ENCODE data around the gene TWSG1.
"Not testable (repeated sequence)": the region's sequence is repeated elsewhere in the genome, so short reads cannot be mapped to it uniquely, and the experiment has no call there.

Gene TWSG1

DNA sequence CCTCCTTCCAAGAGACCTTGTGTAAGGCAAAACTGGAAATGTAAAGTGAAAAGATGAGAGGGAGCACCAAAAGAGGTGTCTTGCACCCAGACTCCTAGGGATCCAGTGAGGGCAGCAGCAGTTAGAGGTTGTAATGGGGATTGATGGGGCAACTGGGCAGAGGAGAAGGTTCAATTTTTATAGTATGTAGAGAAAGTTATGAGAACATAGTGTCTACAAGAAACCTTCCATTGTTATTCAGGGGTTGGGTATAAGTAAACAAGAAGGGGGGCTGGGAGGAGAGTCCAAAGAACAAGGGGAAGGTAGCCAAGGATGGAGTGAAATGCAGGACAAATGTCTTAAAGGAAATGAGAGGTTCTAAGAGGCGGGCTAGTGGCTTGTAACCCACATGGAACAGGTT is 89.1 kb downstream of the TWSG1 start:
- DNase-seq (ENCODE audit: low read depth, low spot score), result not testable (repeated sequence)

DNA sequence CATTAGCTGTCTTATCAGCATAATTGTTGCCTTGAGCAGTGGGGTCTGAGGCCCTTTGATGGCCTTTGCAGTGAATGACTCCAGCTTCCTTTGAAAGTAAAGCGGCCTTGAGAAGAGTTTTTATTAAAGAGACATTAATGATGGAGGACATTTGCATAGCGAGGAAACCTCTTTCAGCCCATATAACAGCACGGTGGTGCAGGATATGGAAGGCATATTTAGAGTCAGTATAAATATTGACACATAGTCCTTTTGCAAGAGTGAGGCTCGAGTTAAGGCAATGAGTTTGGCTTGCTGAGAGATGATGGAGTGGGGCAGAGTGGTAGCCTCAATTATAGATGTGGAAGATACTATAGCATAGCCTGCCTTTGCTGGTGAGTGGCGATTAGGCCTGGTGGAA is 89.7 kb downstream of the TWSG1 start:
- not testable (repeated sequence) for DNase-seq (ENCODE audit: low read depth, low spot score)

DNA sequence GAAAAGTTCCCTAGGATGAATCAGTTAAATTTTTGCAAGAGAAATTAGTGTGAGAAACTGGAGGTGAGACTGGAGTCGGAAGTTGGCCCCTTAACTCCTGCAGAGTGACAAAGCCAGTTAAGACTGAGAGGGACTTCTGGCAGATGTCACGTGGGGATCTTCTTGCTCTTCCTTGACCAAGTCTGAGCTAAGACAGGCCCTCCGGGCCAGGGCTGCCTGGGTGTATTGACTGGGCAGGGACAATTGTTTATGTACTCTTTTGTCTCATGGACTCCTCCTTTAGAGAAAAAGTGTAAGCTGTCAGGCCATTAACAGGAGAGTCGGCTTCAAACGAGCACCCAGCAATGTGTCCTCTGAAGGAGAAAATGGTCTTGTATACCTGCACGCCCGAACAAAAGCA is 92.2 kb downstream of the TWSG1 start:
- no peak for DNase-seq (ENCODE audit: low read depth, low spot score)

DNA sequence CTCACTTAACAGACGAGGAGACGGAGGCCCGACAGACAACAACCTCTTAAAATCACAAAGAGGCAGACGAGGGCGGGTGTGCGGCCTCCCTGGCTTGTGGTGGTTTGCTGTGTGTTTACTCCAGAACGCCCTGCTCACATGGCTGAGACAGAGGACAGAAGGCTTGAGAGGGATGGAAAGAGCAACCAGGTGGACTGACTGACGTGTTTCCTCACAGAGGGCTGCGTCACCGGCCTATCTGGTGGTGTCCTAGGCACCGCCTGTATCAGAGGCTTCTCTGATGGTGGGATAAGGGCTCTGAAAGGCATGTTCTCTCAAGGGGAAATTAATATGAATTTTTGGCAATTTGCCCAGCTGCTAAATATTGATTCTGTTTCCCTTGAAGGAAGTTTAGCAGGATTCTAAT is 93.7 kb downstream of the TWSG1 start:
- no peak for DNase-seq (ENCODE audit: low read depth, low spot score)

DNA sequence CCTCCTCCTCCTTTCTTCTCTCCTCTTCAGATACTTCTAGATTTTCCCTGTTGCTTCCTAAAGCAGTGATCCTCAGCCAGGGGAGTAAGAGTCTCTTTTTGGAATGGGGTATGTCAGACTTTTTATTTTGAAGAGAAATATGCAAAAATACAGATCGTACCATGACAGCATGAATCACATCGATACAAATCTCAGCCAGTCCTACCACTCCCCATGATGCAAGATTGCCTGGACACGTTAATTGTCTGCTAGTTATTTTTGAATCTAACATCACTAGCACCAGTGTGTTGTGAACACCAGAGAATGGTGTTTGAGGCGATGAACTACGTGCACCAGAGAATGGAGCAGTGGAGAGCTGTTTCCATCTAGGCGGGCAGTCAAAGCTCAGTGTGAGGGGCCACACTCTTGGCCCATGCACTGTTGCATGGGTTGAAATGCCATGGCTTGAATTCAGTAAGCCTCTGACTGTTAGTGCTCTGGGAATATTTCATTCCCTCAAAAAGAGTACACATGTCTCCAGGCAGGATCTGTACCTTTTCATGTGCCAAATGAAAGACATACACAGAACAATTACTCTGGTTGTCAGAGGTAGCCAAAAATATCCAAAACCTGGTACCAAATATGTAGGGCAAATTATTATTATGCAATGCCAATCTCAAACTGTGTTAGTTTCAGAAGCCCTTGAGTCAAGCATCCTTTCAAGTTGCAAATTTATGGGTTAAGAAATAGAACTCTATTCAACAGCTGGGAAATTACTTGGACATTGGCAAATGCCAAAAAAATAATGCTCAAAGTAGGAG is 94.5 kb downstream of the TWSG1 start:
- DNase-seq (ENCODE audit: low read depth, low spot score), result no peak

DNA sequence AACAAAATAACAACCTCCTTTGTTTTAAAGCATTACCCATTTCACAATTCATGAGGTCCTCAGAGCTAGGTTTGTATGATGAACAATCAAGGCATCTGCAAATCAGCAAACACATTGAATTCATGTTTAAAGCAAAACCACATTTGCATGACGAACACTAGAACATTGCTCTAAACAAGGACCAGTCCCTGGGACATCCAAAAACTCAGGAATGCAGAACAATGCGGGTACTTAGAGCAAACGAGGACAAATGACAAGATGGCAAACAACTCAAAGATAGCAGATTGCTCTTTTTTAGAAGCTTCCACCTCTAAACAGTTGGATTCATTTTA is 95.1 kb downstream of the TWSG1 start:
- DNase-seq (ENCODE audit: low read depth, low spot score), result no peak

DNA sequence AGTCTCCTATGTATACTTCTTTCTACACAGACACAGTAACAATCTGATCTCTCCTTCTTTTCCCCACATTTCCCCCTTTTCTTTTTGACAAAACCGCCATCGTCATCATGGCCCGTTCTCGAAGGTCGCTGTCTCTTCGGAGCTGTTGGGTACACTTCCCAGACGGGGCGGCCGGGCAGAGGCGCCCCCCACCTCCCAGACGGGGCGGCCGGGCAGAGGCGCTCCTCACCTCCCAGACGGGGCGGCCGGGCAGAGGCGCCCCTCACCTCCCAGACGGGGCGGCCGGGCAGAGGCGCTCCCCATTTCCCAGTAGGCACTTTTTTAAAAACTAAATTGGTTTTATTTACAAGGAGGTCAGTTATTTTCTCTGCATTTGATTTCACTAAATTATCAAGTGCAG is 95.7 kb downstream of the TWSG1 start:
- not testable (repeated sequence) for DNase-seq (ENCODE audit: low read depth, low spot score)

DNA sequence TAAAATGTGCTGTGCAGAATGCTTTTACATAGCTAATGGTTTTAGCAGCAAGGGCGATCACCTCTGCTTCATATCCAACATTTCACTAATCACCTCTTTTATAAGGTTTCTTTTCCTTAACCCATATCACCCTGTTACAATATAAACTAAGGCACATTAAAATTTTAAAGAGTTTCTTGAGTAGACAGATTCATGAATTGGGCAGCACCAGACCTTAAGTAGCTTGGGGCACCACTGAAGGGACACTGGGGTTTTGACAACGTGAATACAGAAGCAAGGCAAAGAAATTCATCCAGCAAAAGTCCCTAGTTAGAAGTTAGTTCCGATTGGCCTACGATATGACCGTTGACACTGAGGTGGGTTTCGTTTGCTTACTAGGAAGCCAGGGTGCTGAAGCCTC is 96.7 kb downstream of the TWSG1 start:
- DNase-seq (ENCODE audit: low read depth, low spot score), result no peak

DNA sequence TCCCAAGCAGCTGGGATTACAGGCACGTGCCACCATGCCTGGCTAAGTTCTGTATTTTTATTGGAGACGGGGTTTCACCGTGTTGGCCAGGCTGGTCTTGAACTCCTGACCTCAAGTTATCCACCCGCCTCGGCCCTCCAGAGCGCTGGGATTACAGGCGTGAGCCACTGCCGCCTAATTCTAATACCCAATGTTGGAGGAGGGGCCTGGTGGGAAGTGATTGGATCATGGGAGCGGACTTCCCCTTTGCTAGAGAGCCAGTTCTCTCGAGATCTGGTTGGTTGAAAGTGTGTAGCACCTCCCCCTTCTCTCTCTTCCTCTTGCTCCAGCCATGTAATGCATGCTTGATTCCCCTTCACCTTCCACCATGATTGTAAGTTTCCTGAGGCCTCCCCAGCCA is 98.5 kb downstream of the TWSG1 start:
- not testable (repeated sequence) for DNase-seq (ENCODE audit: low read depth, low spot score)

DNA sequence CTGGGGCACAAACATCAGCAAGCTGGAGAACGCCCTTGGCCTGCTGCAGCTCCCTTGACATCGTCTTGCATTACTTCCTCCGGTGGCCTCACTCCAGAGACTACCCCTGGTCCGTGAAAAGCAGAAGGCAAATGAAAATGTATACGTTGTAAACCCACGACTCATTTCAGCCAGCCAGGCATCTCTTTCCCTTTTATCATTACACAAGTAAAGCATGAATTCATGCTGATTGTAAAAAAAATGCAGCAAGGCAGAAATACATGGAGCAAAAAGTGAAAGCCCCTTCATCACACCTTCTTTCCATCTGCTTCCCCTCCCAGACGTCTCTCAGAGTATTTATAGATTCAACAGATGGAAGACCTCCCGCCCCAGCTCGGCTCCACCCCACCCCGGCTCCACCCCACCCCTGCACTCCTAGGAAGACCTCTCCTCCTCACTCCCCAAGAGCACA is 99.1 kb downstream of the TWSG1 start:
- no peak for DNase-seq (ENCODE audit: low read depth, low spot score)

DNA sequence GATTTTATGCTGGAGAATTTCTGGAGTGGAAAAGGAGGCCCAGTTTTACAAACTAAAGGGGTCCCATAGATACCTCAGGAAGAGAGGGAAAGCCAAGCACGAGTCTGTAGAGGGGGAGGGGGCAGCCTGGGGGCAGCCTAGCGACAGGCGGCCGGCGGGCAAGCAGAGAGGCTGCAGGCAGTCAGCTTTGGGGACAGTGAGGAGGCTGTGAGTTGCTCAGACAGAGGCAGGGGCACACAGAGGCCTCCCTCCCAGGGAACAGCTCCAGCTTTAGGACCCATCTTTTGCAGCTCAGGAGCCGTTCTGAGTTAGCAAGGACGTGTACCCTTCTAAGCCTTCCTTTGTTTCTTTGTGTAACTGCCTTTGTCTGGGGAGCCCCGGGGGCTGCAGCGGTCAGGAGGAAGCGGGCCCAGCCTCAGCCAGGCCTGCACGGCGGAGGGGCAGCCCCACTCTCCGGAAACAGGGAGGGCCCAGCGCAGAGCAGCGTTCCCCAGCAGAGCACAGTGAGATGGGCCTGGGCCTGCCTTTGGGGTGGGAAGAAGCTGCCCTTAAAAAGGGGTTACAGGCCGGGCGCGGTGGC is 99.6 kb downstream of the TWSG1 start:
- DNase-seq (ENCODE audit: low read depth, low spot score), result no peak

DNA sequence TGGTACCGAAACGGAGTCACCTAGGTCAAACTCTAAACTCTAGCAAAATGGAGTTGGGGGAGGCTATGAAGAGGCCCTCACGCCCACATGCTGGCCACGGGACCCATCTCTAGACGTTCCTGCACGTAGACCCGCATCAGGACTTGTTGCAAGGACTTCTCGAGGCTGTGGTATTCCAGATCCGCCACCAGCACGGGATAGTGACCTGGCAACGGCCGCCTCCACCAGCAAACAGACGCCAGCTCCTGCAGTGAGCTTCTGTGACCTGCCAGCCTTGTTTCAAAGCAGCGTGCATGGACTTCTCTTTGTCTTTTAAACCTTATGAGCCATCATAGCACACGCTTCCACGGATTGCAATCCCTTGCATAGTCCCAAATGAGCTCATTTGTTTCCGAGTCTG is 100.5 kb downstream of the TWSG1 start:
- DNase-seq (ENCODE audit: low read depth, low spot score), result no peak

DNA sequence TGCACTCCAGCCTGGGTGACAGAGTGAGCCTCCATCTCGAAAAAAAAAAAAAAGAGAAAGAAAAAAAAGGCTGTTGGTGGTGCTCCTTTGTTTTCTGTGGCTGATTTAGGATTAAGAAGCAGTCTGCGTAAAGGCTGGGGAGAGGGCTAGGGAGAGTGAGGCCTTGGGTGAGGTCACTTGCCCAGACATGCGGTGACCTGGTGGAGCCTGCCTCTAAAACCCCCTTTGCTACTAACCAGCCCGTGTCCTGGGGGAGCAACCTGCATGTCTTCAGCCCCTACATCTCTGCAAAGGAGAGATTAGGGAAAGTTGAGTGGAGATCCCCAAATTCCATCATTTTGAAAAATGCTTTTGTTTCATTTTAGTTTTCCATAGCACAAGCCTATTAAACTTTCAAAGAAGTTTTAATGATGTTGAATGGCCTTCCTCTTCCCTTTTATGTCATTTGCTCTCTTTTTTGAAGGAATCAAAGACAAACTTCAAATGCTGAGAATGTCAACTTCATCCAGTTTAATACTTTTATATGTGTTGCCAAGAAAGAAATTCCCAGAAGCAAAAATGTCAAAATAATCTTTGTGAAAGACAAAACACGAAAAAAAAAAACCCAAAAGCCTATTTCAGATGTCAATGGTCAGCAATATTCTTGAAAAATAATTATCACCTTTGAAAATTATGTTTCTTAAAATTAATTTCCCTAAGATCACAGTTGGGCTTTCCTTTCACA is 101.8 kb downstream of the TWSG1 start:
- no peak for DNase-seq (ENCODE audit: low read depth, low spot score)

DNA sequence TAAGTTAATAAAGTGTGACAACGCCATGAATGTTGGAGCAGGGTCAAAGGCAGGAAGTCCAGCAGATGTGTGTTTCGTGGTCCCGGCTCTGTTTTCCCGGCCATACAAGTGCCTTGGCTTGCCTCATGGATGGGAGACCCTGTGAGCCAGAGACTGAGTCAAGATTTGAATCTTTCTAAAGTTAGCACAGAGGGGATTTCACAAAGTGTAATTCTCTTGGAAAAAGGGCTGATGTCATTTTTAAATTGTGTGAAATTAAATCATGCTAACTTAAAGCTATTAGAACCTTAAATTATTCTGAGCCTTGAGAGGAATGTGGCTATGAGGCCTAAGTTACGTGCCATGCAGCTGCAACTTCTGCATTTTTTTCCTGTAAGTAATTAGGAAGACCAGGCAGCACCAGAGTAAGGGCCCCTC is 102.5 kb downstream of the TWSG1 start:
- DNase-seq (ENCODE audit: low read depth, low spot score), result no peak

DNA sequence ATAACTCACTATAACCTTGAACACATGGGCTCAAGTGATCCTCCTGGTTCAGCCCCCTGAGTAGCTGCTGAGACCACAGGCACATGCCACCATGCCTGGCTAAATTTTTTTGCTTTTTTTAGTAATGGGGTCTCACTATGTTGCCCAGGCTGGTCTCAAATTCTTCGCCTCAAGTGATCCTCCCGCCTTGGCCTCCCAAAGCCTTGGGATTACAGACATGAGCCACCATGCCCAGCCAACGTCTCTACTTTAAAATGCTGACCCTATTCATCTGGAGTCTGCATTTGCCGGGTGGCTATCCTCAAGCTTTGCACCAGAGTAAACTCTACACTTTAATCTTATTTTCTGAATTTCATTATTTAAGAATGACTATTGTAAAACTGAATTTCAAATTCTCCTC is 103.1 kb downstream of the TWSG1 start:
- DNase-seq (ENCODE audit: low read depth, low spot score), result no peak

DNA sequence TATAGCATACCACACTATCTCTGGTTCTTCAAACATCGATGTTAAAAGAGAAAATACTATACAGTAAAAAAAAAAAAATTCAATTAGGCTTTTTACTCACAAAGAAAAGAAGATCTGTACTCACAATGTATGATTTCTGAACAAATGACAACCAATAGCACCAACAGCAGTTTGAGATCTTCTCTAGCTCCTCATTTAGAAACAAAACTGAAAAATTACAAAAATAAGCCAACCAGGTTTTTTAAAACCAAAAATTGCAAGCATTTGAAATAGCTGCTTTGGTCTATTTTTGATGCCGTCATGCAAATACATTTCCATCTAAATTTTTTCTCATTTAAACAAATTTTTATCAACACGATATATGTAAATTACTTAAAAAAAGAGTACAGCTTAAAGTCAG is 106.5 kb downstream of the TWSG1 start:
- DNase-seq (ENCODE audit: low read depth, low spot score), result no peak

DNA sequence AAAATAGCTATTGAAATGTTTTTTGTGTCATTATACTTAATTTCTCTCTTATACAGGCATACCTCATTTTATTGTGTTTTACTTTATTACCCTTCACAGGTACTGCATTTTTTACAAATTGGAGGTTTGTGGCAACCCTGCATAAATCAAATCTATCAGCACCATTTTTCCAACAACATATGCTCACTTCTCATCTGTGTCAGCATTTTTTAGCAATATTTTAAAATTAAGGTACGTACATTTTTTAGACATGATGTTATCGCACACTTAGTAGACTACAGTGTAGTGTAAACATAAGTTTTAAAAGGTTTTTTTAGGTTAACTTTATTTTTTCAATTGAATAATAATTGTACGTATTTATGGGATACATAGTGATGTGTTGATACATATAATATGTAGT is 110.0 kb downstream of the TWSG1 start:
- no peak for DNase-seq (ENCODE audit: low read depth, low spot score)

DNA sequence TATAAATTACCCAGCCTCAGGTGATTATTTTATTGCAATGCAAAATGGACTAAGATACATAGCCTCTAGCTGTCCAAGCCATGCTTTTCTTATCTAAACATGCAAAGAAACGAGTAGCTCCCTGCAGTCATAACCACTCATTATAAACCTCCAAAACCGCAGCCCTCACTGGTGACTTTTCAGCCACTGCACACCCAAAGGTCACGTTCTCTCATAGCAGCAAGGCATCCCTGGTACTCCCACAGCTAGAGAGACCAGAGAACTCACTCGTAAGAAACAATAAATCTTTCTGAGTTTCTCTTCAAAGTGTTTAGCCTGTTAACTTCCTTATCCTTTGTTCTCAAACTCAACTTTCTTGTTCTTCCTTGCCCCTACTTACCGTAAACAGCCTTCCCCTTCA is 112.3 kb downstream of the TWSG1 start:
- no peak for DNase-seq (ENCODE audit: low read depth, low spot score)

DNA sequence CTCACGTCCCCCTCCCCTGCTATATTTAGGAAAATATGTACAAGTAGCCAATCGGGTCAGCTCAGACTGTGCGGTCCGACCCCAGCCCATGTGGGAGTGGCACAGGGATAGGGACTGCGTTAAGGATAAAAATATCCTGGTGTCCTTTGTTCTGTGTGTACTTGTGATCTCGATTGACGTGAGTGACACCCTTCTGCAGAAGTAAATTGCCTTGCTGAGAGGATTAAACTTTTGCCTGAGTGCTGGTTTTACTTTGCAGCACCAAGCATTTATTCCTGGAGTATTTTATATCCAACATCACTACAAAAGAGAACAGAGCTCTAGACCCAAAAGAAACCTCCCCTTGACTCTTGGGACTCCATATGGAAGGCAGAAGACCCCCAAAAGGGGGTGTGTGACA is 112.8 kb downstream of the TWSG1 start:
- no peak for DNase-seq (ENCODE audit: low read depth, low spot score)

DNA sequence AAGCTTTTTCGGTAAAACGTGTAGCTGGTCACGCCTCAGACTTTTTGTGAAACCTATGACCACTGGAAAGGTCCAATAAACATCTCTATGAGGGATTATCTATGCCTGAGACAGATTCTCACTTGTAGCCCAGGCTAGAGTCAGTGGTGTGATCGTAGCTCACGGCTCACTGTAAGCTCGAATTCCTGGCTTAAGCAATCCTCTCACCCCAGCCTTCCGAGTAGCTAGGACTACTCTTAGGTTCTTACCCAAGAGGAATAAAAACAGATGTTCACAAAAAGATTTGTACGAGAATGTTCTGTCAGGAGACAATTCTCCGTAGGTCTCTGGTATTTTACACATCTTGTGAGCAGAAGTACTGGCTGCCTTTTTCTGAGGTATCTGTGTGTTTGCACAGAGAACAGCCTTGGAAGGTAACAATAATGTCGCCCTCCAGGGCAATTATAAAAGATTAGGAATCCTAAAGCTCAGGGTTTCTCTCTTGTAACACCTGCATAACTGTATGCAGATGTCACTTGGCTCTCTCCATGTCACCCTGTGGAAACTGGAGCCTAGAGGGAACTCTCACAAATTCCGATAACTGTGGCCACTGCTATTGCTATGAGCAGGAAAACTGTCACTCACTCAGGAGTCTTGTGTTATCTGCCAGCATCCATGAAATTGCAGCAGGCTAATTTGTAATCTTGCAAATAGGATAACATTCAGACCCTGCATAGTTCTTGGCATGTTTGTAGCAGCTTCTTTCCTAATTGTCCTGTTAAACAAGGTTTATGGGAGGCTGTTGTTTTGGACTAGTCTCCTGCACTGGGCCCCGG is 115.2 kb downstream of the TWSG1 start:
- no peak for DNase-seq (ENCODE audit: low read depth, low spot score)

DNA sequence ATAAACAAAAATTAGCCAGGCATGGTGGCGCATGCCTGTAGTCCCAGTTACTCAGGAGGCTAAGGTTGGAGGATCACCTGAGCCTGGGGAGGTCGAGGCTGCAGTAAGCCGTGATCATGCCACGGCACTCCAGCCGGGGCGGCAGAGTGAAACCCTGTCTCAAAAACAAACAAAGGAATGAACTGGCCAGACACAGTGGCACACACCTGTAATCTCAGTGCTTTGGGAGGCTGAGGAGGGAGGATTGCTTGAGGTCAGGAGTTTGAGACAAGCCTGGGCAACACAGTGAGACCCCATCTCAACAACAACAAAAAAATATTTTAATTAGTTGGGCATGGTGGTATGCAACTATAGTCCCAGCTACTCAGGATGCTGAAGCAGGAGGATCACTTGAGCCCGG is 116.3 kb downstream of the TWSG1 start:
- DNase-seq (ENCODE audit: low read depth, low spot score), result not testable (repeated sequence)

Data from iPS DF 19.7 (cell line).